H1 (cell line): ENCODE measurements around the gene TGFBR2. TPM values are rescaled to one million over a fixed set of nuclear protein-coding genes. Genes with fewer than 3 reads are reported as not detected.

Experiments used
- PHF8 ChIP-seq: fragments of 200-600 bp; sonication (generic); conservative IDR thresholded peaks from 2 replicates; pipeline ENCODE4 v1.7.1; 2012; ENCODE audit warnings: low read depth, mild to moderate bottlenecking, inconsistent platforms, low read length, moderate library complexity
- SIN3A ChIP-seq, 2 experiments: IDR thresholded peaks in 1 of 2; conservative IDR thresholded peaks in 1 of 2; 2 replicates each; pipeline ENCODE4 v1.6.1; 2011 to 2012; ENCODE audit warnings: low read length in 2 of 2, improper control_type of control experiment in 1 of 2, low read depth in 1 of 2, mild to moderate bottlenecking in 1 of 2
- polyA plus RNA-seq, 7 experiments: library from polyadenylated mRNA; depleted of rRNA in 3 of 7; stranded (reverse) in 5 of 7; unstranded in 2 of 7; fragments of >200 nt in 5 of 7; fragments of 200-250 nt in 2 of 7; gene quantifications; 1 replicate in 5 of 7; 2 replicates in 1 of 7; 4 replicates in 1 of 7; pipeline versions ENCODE4 v1.2.1 to v1.2.3, GENCODE V29; 2011 to 2013; ENCODE audit warnings: missing spikeins in 2 of 7, mixed read lengths in 2 of 7
- total RNA-seq: library from RNA; stranded (reverse); fragmentation: NEBNext Ultra II Directional; extraction: Animal tissue kit (Norgen Biotek cat#: 25700); gene quantifications from 2 replicates; pipeline ENCODE4 v1.2.1, GENCODE V29; 2021

Gene TGFBR2
- total and polyA plus RNA-seq, 2 of the 8 experiments (the other 6 are each of a cell fraction or from before 2014, with no cell fraction given) = 4.2 to 7.4 TPM

GRCh38 chr3:30607032-30607833, 832 bp downstream of the TGFBR2 start (continued):
- TF ChIP-seq SIN3A (conservative IDR thresholded peaks at IDR 0.05 in 1 of 2, IDR thresholded peaks at IDR 0.05 in 1 of 2; ENCODE audit: low read depth in 1 of 2, low read length in 2 of 2) (0 out of 4 replicates have a peak, but pooled peaks of 1 of the 2 experiments have one; percentile 27), PHF8 (0 out of 2 replicates have a peak, but pooled peaks have one; percentile 2)
